IPS DF 4.7 (cell line): Measurements from ENCODE around the gene KLHDC9.
A peak's percentile ranks its signal among the peaks of the same experiment; 100 is the strongest.
"Not testable (repeated sequence)": the region's sequence is repeated elsewhere in the genome, so short reads cannot be mapped to it uniquely, and the experiment has no call there.

Experiments used
- DNase-seq: peaks from one replicate; pipeline ENCODE4 v3.0.0-alpha.2; 2013; ENCODE audit warnings: low spot score; ENCODE audit errors: extremely low read depth

KLHDC9 gene

GRCh38 chr1:161094481-161094880, 3.7 kb upstream of the KLHDC9 start:
- no peak for DNase-seq

- no peak for DNase-seq
These were observed 2.9 kb upstream of the KLHDC9 start for GRCh38 chr1:161095230-161095629.

GRCh38 chr1:161096015-161096414, 2.1 kb upstream of the KLHDC9 start:
- no peak for DNase-seq

GRCh38 chr1:161096530-161096929, 1.6 kb upstream of the KLHDC9 start:
- DNase-seq, result no peak

- DNase-seq, result no peak
These were observed 1.1 kb downstream of the KLHDC9 start for GRCh38 chr1:161099090-161099802.

- DNase-seq, result no peak
These were observed 2.4 kb downstream of the KLHDC9 start for GRCh38 chr1:161100556-161100955.

GRCh38 chr1:161106431-161106830, 8.3 kb downstream of the KLHDC9 start:
- no peak for DNase-seq

GRCh38 chr1:161111117-161111516, 13.0 kb downstream of the KLHDC9 start:
- no peak for DNase-seq

- DNase-seq, result no peak
These were observed 13.4 kb downstream of the KLHDC9 start for GRCh38 chr1:161111527-161111926.

GRCh38 chr1:161113915-161114314, 15.8 kb downstream of the KLHDC9 start:
- DNase-seq, result no peak

GRCh38 chr1:161114556-161114955, 16.4 kb downstream of the KLHDC9 start:
- no peak for DNase-seq

GRCh38 chr1:161115132-161115711, 17.1 kb downstream of the KLHDC9 start:
- DNase-seq, result no peak

- DNase-seq, result not testable (repeated sequence)
These were observed 17.8 kb downstream of the KLHDC9 start for GRCh38 chr1:161115961-161116360.

GRCh38 chr1:161117759-161118581, 19.8 kb downstream of the KLHDC9 start, which contains the start of the genes NIT1 and PFDN2:
Gene NIT1 (plus strand): TSS chr1:161118105. CDS start chr1:161118177, 72 bp downstream.
Gene PFDN2 (minus strand): TSS chr1:161118037. CDS start chr1:161118026, 11 bp downstream.
- peak; percentile 49 for DNase-seq

GRCh38 chr1:161119092-161119903, 21.1 kb downstream of the KLHDC9 start:
- DNase-seq, result no peak

- no peak for DNase-seq
These were observed 23.0 kb downstream of the KLHDC9 start for GRCh38 chr1:161121042-161121650.

GRCh38 chr1:161121834-161122233, 23.7 kb downstream of the KLHDC9 start:
- no peak for DNase-seq

- DNase-seq, result no peak
These were observed 24.8 kb downstream of the KLHDC9 start for GRCh38 chr1:161122967-161123366.

GRCh38 chr1:161127649-161128048, 29.5 kb downstream of the KLHDC9 start:
- DNase-seq, result no peak

- DNase-seq, result no peak
These were observed 30.6 kb downstream of the KLHDC9 start for GRCh38 chr1:161128591-161129420.
